Measurements from ENCODE around the gene GRIN2C.

GRIN2C gene

DNA sequence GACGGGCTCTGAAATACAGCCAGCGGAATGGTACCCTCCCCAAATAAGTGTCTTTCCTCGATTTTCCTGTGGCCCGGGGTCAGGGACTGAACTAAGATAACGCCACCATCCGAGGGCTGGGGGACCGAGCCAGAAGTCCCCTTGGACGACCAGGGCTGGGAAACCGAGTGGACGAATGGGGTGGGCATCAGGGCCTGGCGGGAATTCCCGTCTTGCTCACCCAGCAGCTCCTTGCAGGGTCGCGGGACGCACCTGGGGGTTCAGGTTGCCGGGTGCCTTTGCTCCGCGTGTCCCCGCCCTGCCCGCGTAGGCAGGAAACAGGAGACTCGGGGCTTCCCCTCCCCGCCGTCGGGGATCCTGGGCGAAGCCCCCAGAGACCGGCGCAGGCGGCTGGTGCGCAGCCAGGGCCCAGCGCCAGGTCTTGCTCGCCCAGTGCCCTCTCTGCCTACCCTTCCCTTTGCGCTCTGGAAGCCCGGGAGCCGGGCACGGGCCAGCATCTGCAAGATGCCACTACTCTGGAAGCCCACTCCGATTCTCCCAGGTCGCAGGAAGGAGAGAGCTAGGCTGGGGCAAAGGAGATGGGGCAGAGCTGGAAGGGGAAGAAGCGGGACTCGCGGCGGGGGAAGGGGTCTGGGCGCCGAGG lies 665 bp upstream of the GRIN2C start:
- Histone ChIP-seq H3K4me1 (peaks cover 48% of the 10 kb centered on the region), H3K4me2 (peak overlapping the region; percentile 81), H3K36me3 (no peaks in the 10 kb centered on the region), H3K9ac (no peak overlapping the region), H3K9me3 (no peaks in the 10 kb centered on the region), H3K4me3 (peak overlapping the region; percentile 55), H3K27me3 (peaks cover 69% of the 10 kb centered on the region), H4K20me1 (peaks cover 58% of the 10 kb centered on the region), H3K27ac (no peak overlapping the region)
- no peak for TF ChIP-seq Cebpa-rat (IDR thresholded peaks at IDR 0.05)

GRCh38 chr17:74858672-74859458 lies 820 bp downstream of the GRIN2C start:
- peaks cover 84% of the 10 kb centered on the region for H3K27me3 ChIP-seq
- no peak overlapping the region for H3K27ac ChIP-seq
- no peak for TF ChIP-seq Cebpa-rat (IDR thresholded peaks at IDR 0.05)
- H4K20me1 ChIP-seq: peaks cover 57% of the 10 kb centered on the region
- peaks cover 43% of the 10 kb centered on the region for H3K4me1 ChIP-seq
- H3K9me3 ChIP-seq: no peaks in the 10 kb centered on the region
- H3K9ac ChIP-seq: no peak overlapping the region
- H3K36me3 ChIP-seq: no peaks in the 10 kb centered on the region
- 0 out of 2 replicates have a peak overlapping the region, but pooled peaks have one; percentile 81 for H3K4me2 ChIP-seq
- no peak overlapping the region for H3K4me3 ChIP-seq

DNA sequence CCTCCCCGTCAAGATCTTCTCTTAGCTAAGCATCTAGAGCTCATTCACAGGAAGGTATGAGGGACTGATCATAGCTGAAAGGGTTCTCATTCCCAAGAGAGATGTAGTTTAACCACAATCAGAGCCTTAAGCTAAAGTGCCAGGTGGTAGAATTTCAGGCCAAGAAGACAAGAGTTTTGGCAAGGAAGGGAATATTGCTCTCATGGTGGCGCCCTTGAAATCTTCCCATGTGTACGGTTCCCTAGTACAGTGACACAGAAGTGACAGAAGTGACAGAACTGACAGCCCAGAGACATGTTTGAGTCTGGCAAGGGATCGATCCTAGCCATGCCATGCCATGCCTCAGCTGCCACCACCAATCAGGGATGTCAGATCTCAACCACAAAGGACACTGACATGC lies 2.5 kb downstream of the GRIN2C start:
- no peak for TF ChIP-seq Cebpa-rat (IDR thresholded peaks at IDR 0.05)
- peaks cover 37% of the 10 kb centered on the region for H3K4me1 ChIP-seq
- H3K9ac ChIP-seq: no peak overlapping the region
- H4K20me1 ChIP-seq: peaks cover 44% of the 10 kb centered on the region
- H3K27ac ChIP-seq: no peak overlapping the region
- H3K4me3 ChIP-seq: no peak overlapping the region
- H3K9me3 ChIP-seq: no peaks in the 10 kb centered on the region
- peaks cover 96% of the 10 kb centered on the region for H3K27me3 ChIP-seq
- peak overlapping the region; percentile 67 for H3K4me2 ChIP-seq
- no peaks in the 10 kb centered on the region for H3K36me3 ChIP-seq

- Histone ChIP-seq H3K27ac (no peak overlapping the region), H3K4me2 (0 out of 2 replicates have a peak overlapping the region, but pooled peaks have one; percentile 67), H3K4me1 (peaks cover 30% of the 10 kb centered on the region), H3K36me3 (no peaks in the 10 kb centered on the region), H3K27me3 (peaks cover 96% of the 10 kb centered on the region), H3K4me3 (no peak overlapping the region), H3K9ac (no peak overlapping the region), H3K9me3 (no peaks in the 10 kb centered on the region), H4K20me1 (peaks cover 40% of the 10 kb centered on the region)
- TF ChIP-seq Cebpa-rat (IDR thresholded peaks at IDR 0.05): no peak
These were observed 3.6 kb downstream of the GRIN2C start for GRCh38 chr17:74856112-74856511.

- peaks cover 22% of the 10 kb centered on the region for H3K4me1 ChIP-seq
- no peak for TF ChIP-seq Cebpa-rat (IDR thresholded peaks at IDR 0.05)
- no peak overlapping the region for H3K4me3 ChIP-seq
- no peak overlapping the region for H3K27ac ChIP-seq
- no peaks in the 10 kb centered on the region for H3K9me3 ChIP-seq
- H4K20me1 ChIP-seq: peaks cover 32% of the 10 kb centered on the region
- H3K36me3 ChIP-seq: no peaks in the 10 kb centered on the region
- no peak overlapping the region for H3K4me2 ChIP-seq
- no peak overlapping the region for H3K9ac ChIP-seq
- peaks cover 89% of the 10 kb centered on the region for H3K27me3 ChIP-seq
These were observed 4.4 kb downstream of the GRIN2C start for GRCh38 chr17:74855323-74855722.

GRCh38 chr17:74854792-74855191 lies 4.9 kb downstream of the GRIN2C start:
- Histone ChIP-seq H3K9me3 (no peaks in the 10 kb centered on the region), H3K9ac (no peak overlapping the region), H3K27me3 (peaks cover 84% of the 10 kb centered on the region), H4K20me1 (peaks cover 27% of the 10 kb centered on the region), H3K4me1 (peaks cover 18% of the 10 kb centered on the region), H3K27ac (no peak overlapping the region), H3K4me2 (no peak overlapping the region), H3K36me3 (no peaks in the 10 kb centered on the region), H3K4me3 (no peak overlapping the region)
- TF ChIP-seq Cebpa-rat (IDR thresholded peaks at IDR 0.05): no peak

- Histone ChIP-seq H4K20me1 (peaks cover 23% of the 10 kb centered on the region), H3K4me3 (no peak overlapping the region), H3K4me2 (no peak overlapping the region), H3K9ac (no peak overlapping the region), H3K36me3 (no peaks in the 10 kb centered on the region), H3K27me3 (peaks cover 72% of the 10 kb centered on the region), H3K27ac (no peak overlapping the region), H3K4me1 (peaks cover 18% of the 10 kb centered on the region), H3K9me3 (no peaks in the 10 kb centered on the region)
- no peak for TF ChIP-seq Cebpa-rat (IDR thresholded peaks at IDR 0.05)
These were observed 6.0 kb downstream of the GRIN2C start for GRCh38 chr17:74853669-74854068.

DNA sequence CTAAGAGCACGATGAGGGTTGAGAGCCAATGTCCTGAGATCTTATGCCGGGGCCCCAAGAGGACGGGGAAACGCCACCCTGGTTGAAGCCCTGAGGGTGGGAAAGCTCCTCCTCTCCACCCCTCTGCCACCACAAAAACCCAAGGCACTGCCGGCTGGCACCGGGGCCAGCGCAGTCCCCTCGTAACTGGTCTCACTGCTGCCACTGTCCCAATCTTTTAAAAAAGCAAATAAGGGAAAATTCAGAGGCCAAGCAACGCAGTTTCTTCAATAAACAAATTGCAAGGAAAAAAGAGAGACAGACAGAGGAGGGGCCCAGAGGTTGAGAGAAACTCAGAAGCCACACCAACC lies 6.7 kb downstream of the GRIN2C start:
- Histone ChIP-seq H3K9me3 (no peaks in the 10 kb centered on the region), H3K36me3 (no peaks in the 10 kb centered on the region), H4K20me1 (peaks cover 22% of the 10 kb centered on the region; the same call in 1 of the 2 replicates), H3K4me2 (peak overlapping the region; percentile 36), H3K4me3 (no peak overlapping the region), H3K27ac (no peak overlapping the region), H3K4me1 (peaks cover 18% of the 10 kb centered on the region), H3K27me3 (peaks cover 67% of the 10 kb centered on the region), H3K9ac (no peak overlapping the region)
- no peak for TF ChIP-seq Cebpa-rat (IDR thresholded peaks at IDR 0.05)

- Histone ChIP-seq H3K4me3 (no peak overlapping the region), H3K27ac (no peak overlapping the region), H3K36me3 (no peaks in the 10 kb centered on the region), H3K4me2 (peak overlapping the region; percentile 36), H3K27me3 (peaks cover 61% of the 10 kb centered on the region), H3K9ac (no peak overlapping the region), H3K9me3 (no peaks in the 10 kb centered on the region), H3K4me1 (peaks cover 15% of the 10 kb centered on the region), H4K20me1 (peaks cover 20% of the 10 kb centered on the region; the same call in 1 of the 2 replicates)
- TF ChIP-seq Cebpa-rat (IDR thresholded peaks at IDR 0.05): no peak
These were observed 7.2 kb downstream of the GRIN2C start for GRCh38 chr17:74852237-74853047.
